ENCODE data around the gene DDX27.
"Not testable (repeated sequence)": the region's sequence is repeated elsewhere in the genome, so short reads cannot be mapped to it uniquely, and the experiment has no call there.

DDX27 gene

GRCh38 chr20:49219091-49219923, at the start of gene DDX27:
Gene DDX27 (plus strand): TSS chr20:49219416. CDS start chr20:49219449, 33 bp downstream.
- peak; percentile 99 for DNase-seq (ENCODE audit: low spot score)

- DNase-seq (ENCODE audit: low spot score): no peak
Observed at GRCh38 chr20:49169547-49169946, 49.7 kb upstream of the DDX27 start.

DNA sequence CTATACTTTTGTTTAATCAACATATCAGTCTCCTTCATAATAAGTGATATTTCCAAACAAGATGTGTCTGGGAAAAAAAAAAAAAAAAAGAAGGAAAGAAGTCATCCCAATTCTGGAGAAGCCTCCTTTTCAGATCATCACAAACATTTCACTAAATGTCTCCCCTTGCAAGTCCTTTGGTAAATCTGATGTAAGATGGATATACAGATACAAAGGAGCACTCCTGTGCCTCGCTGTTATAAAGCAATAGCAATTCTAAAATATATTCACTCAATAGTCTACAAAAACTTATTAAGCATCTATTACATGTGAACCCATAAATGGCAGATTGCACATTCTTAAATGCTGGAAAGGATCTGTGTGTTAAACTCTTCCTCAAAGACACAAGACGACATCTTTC, 48.5 kb upstream of the DDX27 start:
- no peak for DNase-seq (ENCODE audit: low spot score)

DNA sequence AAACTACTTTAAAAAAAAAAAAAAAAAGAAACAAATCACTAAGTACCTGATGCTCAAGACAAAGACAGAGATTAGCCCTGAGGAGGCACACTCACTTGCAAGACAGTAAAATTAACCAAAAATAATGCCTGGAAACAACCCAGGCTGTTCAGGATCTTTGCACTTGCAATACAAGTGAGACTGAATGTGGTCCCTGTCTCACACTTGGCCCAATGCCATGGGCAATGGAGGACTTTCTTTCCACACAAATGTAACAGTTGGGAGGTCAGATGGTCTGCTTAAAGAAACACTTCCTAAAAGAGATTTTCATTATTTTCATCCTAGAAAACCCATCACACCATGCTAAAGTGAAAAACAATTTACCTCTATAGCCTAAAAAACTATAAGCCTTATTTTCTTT, 47.3 kb upstream of the DDX27 start:
- DNase-seq (ENCODE audit: low spot score): no peak

GRCh38 chr20:49172413-49172812, 46.8 kb upstream of the DDX27 start:
- no peak for DNase-seq (ENCODE audit: low spot score)

DNA sequence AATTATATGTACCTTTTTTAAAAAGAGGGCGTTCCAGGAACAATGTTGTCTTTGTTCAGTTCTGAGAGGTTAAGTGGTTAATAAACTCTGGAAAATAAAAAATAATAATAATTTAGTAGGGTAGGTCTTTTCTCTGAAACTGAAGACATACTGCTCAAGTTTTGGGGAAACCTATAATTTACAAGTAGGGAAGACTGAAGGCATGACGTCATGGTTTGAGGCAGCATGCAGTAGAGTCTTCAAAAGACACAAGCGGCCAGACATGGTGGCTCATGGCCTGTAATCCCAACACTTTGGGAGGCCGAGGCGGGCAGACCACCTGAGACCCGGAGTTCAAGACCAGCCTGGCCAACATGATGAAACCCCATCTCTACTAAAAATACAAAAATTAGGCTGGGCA, 45.0 kb upstream of the DDX27 start:
- DNase-seq (ENCODE audit: low spot score): no peak

GRCh38 chr20:49179368-49180277, 39.6 kb upstream of the DDX27 start:
- DNase-seq (ENCODE audit: low spot score): no peak

DNA sequence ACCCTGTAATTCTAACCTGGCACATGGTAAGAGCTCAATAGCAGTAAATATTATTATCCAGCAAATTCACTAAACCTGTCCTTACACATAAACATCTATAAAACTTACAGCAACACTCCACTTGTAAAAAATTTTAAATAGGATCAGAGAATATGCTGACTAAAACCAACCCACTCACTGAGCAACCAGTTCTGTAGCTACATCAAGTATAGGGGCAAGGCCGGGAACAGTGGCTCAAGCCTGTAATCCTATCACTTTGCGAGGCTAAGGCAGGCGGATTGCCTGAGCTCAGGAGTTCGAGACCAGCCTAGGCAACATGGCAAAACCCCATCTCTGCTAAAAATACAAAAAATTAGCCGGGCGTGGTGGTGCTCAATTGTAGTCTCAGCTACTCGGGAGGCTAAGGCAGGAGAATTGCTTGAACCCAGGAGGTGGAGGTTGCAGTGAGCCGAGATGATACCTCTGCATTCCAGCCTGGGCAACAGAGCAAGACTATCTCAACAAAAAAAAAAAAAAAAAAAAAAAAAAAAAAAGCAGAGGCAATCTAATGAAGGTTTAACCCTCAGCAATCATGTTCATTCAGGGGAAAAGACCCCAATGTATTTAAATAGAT, 37.8 kb upstream of the DDX27 start:
- DNase-seq (ENCODE audit: low spot score): no peak

GRCh38 chr20:49183444-49183843, 35.8 kb upstream of the DDX27 start:
- no peak for DNase-seq (ENCODE audit: low spot score)

DNA sequence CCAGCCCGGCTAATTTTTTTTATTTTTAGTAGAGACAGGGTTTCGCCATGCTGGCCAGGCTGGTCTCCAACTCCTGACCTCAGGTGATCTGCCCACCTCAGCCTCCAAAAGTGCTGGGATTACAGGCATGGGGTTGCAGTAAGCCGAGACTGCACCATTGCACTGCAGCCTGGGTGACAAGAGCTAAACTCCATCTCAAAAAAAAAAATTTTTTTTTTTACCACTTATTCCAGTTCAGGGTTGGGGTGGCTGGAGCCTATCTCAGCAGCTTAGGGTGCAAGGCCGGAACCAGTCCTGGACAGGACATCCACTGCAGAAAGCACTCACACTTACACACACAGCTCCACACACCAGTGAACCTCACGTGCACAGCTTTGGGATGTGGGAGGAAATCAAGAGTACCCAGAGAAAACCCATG, 35.1 kb upstream of the DDX27 start:
- DNase-seq (ENCODE audit: low spot score): not testable (repeated sequence)

DNA sequence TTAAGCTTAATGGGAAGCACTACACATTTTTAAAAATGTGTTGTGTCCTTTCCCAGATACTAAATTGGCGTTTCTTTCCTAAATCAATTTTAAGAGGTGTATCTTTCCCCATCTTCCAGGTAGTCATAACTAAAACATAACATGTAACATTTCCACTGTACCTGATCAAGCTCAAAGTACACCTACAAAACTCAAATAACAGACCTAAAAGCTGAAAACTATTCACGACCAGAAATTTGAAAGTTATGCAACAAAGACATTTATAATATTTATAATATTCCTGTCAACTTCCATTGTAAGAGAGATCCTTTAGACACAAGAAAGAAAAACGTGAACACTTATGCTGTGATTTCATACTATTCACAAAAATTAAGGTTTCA, 34.5 kb upstream of the DDX27 start:
- no peak for DNase-seq (ENCODE audit: low spot score)

DNA sequence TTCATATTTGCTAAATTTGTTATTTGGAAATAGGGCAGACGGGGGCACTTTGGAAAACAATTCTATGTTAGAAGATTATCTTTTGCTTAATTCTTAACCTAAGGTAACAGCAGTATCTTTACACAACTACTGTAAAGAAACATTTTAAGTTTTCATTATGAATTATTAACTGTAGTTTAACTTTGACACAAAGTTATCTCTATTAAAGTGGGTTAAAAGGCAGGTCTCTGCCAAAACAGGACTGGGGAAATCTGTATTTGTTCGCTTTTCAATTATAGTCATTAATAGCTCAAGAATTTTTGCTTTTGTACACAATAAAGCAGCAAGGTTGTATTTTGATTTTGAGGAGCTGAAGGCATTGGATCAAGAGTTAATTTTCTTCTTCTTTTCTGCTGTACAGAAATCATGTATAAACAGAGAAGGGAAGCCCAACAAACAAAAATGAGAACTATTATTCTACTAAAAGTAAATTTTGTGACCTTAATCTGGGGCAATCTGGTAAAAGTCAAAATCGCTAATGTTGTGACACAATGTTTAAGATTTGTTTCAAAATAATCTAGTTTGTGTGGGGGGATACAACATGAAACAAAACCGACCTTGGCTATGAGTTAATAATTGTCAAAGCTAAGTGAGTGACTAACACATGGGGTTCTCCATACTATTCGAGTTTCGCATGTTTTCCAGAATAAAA, 34.0 kb upstream of the DDX27 start:
- DNase-seq (ENCODE audit: low spot score): no peak

- peak; percentile 46 for DNase-seq (ENCODE audit: low spot score)
Observed at GRCh38 chr20:49186535-49187329, 32.5 kb upstream of the DDX27 start.

GRCh38 chr20:49187330-49187850, 31.8 kb upstream of the DDX27 start:
- DNase-seq (ENCODE audit: low spot score): peak; percentile 17

DNA sequence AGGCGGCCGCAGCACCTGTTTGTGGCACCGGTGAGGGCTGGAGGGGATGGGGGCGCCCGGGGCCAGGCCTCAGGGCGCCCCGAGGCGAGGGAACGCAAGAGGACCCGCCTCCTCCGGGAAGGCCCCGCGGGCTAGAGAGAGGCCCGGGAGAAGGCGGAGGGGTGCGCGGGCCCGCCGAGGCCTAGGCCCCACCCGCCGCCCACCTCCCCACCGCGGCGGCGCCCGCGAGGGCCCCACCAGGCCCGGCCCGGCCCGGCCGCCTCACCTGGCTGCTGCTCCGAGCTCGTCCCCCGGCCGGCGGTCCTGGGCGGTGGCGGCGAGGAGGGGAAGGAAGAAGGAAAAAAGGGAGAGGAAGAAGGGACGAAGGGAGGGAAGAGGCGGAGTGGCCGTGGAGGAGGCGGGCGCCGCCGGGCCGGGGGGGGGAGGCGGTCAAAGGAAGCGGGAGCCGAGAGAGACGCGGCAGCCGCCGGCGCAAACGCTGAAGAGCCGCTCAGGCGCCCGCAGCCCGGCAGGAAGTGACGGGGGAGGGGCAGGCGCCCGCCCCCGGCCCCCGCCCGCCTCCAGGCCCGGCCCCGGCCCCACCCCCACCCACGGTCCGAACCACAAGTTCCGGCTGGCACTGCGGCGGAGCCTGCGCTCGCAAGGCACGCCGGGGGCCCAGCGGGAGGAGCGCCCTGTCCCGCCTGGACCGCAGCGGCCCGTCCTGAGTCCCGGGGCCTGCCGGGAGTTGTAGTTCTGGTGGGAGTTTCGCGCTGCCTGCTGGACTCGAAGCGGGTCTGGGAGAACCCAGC, 31.2 kb upstream of the DDX27 start, which contains the start of gene STAU1:
Gene STAU1, minus strand, starts transcription at position 484 of the 791 bp plus-strand sequence. CDS start 22,133 bp downstream, outside the sequence.
- DNase-seq (ENCODE audit: low spot score): peak; percentile 96

DNA sequence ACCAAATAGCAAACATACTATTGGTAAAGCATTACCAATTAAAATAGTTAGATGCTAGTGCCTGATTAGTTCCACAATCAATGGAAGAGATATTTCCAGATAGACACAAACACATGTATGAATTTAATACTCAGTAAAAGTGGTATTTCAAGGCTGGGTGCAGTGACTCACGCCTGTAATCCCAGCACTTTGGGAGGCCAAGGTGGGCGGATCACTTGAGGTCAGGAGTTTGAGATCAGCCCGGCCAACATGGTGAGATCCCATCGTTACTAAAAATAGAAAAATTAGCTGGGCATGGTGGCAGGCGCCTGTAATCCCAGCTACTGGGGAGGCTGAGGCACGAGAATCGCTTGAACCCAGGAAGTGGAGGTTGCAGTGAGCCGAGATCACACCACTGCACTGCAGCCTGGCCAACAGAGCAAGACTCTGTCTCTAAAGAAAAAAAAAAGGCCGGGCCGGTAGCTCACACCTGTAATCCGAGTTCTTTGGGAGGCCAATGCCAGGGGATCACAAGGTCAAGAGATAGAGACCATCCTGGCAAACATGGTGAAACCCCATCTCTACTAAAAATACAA, 26.2 kb upstream of the DDX27 start:
- not testable (repeated sequence) for DNase-seq (ENCODE audit: low spot score)

GRCh38 chr20:49199729-49200293, 19.4 kb upstream of the DDX27 start:
- DNase-seq (ENCODE audit: low spot score): no peak

- DNase-seq (ENCODE audit: low spot score): no peak
Observed at GRCh38 chr20:49203011-49203410, 16.2 kb upstream of the DDX27 start.

- DNase-seq (ENCODE audit: low spot score): no peak
Observed at GRCh38 chr20:49203746-49204145, 15.5 kb upstream of the DDX27 start.
